GM21619 (cell line): ENCODE data around the gene DSCAM.

Source experiments
- ATAC-seq: cut with Tn5 transposase; IDR thresholded peaks from one replicate; pipeline ENCODE4 v1.9.1; 2021; ENCODE audit not compliant: unreplicated experiment

DSCAM gene

GRCh38 chr21:40152476-40152875, 694.5 kb downstream of the DSCAM start:
- no peak for ATAC-seq

GRCh38 chr21:40151611-40152010, 695.3 kb downstream of the DSCAM start:
- no peak for ATAC-seq

GRCh38 chr21:40146216-40146837, 700.6 kb downstream of the DSCAM start:
- ATAC-seq, result no peak

- ATAC-seq, result no peak
Observed at GRCh38 chr21:40143822-40144525, 703.0 kb downstream of the DSCAM start.

- ATAC-seq, result no peak
Observed at GRCh38 chr21:40141621-40142020, 705.3 kb downstream of the DSCAM start.

- ATAC-seq, result no peak
Observed at GRCh38 chr21:40140675-40141074, 706.3 kb downstream of the DSCAM start.

- no peak for ATAC-seq
Observed at GRCh38 chr21:40139636-40140035, 707.3 kb downstream of the DSCAM start.

GRCh38 chr21:40136571-40136970, 710.4 kb downstream of the DSCAM start:
- no peak for ATAC-seq

- ATAC-seq, result no peak
Observed at GRCh38 chr21:40134731-40135492, 712.0 kb downstream of the DSCAM start.

GRCh38 chr21:40130476-40130875, 716.5 kb downstream of the DSCAM start:
- no peak for ATAC-seq

GRCh38 chr21:40129809-40130208, 717.1 kb downstream of the DSCAM start:
- ATAC-seq, result no peak

GRCh38 chr21:40128891-40129290, 718.1 kb downstream of the DSCAM start:
- ATAC-seq, result no peak

- ATAC-seq, result no peak
Observed at GRCh38 chr21:40120940-40121575, 725.9 kb downstream of the DSCAM start.

- no peak for ATAC-seq
Observed at GRCh38 chr21:40118527-40118926, 728.4 kb downstream of the DSCAM start.

GRCh38 chr21:40117236-40117635, 729.7 kb downstream of the DSCAM start:
- no peak for ATAC-seq

- no peak for ATAC-seq
Observed at GRCh38 chr21:40115775-40116174, 731.2 kb downstream of the DSCAM start.

- ATAC-seq, result no peak
Observed at GRCh38 chr21:40102682-40103081, 744.3 kb downstream of the DSCAM start.

GRCh38 chr21:40099809-40100208, 747.1 kb downstream of the DSCAM start:
- no peak for ATAC-seq

GRCh38 chr21:40095477-40095876, 751.5 kb downstream of the DSCAM start:
- ATAC-seq, result no peak

- no peak for ATAC-seq
Observed at GRCh38 chr21:40080385-40080784, 766.6 kb downstream of the DSCAM start.

GRCh38 chr21:40074710-40075109, 772.2 kb downstream of the DSCAM start:
- no peak for ATAC-seq

GRCh38 chr21:40074198-40074597, 772.8 kb downstream of the DSCAM start:
- no peak for ATAC-seq
